IPS-11a (cell line): ENCODE measurements around the gene ANAPC4.

ENCODE experiments used
- H3K4me3 ChIP-seq: one replicate; pipeline ENCODE4 v1.5.1; 2013; ENCODE audit warnings: low read depth, low read length, control low read depth

The ANAPC4 gene

GRCh38 chr4:25430630-25431029 lies 53.6 kb downstream of the ANAPC4 start:
- no peak overlapping the region for H3K4me3 ChIP-seq

GRCh38 chr4:25433966-25434827 lies 57.1 kb downstream of the ANAPC4 start:
- no peak overlapping the region for H3K4me3 ChIP-seq

GRCh38 chr4:25437926-25438325 lies 60.9 kb downstream of the ANAPC4 start:
- H3K4me3 ChIP-seq, result no peak overlapping the region

GRCh38 chr4:25439918-25440477 lies 62.9 kb downstream of the ANAPC4 start:
- H3K4me3 ChIP-seq, result no peak overlapping the region

- H3K4me3 ChIP-seq, result no peak overlapping the region
Observed at GRCh38 chr4:25440478-25441030, 63.5 kb downstream of the ANAPC4 start.

GRCh38 chr4:25441519-25442117 lies 64.6 kb downstream of the ANAPC4 start:
- H3K4me3 ChIP-seq, result no peak overlapping the region

GRCh38 chr4:25442863-25443307 lies 65.8 kb downstream of the ANAPC4 start:
- H3K4me3 ChIP-seq, result no peak overlapping the region

GRCh38 chr4:25443851-25444250 lies 66.8 kb downstream of the ANAPC4 start:
- H3K4me3 ChIP-seq, result no peak overlapping the region

- H3K4me3 ChIP-seq, result no peak overlapping the region
Observed at GRCh38 chr4:25446611-25447010, 69.5 kb downstream of the ANAPC4 start.

GRCh38 chr4:25448379-25449109 lies 71.5 kb downstream of the ANAPC4 start:
- H3K4me3 ChIP-seq, result no peak overlapping the region

GRCh38 chr4:25449270-25449669 lies 72.2 kb downstream of the ANAPC4 start:
- H3K4me3 ChIP-seq, result no peak overlapping the region

GRCh38 chr4:25449688-25450087 lies 72.6 kb downstream of the ANAPC4 start:
- no peak overlapping the region for H3K4me3 ChIP-seq

- no peak overlapping the region for H3K4me3 ChIP-seq
Observed at GRCh38 chr4:25450491-25450901, 73.4 kb downstream of the ANAPC4 start.

- no peak overlapping the region for H3K4me3 ChIP-seq
Observed at GRCh38 chr4:25451676-25452075, 74.6 kb downstream of the ANAPC4 start.

- H3K4me3 ChIP-seq, result no peak overlapping the region
Observed at GRCh38 chr4:25452081-25452480, 75.0 kb downstream of the ANAPC4 start.

- no peak overlapping the region for H3K4me3 ChIP-seq
Observed at GRCh38 chr4:25454476-25454875, 77.4 kb downstream of the ANAPC4 start.

GRCh38 chr4:25457053-25457715 lies 80.1 kb downstream of the ANAPC4 start:
- no peak overlapping the region for H3K4me3 ChIP-seq

- no peak overlapping the region for H3K4me3 ChIP-seq
Observed at GRCh38 chr4:25466966-25467697, 90.1 kb downstream of the ANAPC4 start.

GRCh38 chr4:25467843-25468242 lies 90.8 kb downstream of the ANAPC4 start:
- H3K4me3 ChIP-seq, result no peak overlapping the region
